Prostate gland (tissue), 2 donors: ENCODE data around the gene BHLHA15. TPM values are rescaled to one million over a fixed set of nuclear protein-coding genes. Genes with fewer than 3 reads are reported as not detected.

ENCODE experiments used
- DNase-seq: peaks from one replicate; pipeline ENCODE4 v3.0.0-alpha.2; 2019; ENCODE audit warnings: low spot score
- H3K27ac ChIP-seq, 2 donors: fragments of 200-600 bp; sonication (generic); 2 replicates each; pipeline ENCODE4 v1.5.1; 2017 to 2019
- H3K27me3 ChIP-seq: fragments of 200-600 bp; sonication (generic); replicated peaks from 2 replicates; pipeline ENCODE4 v1.5.1; 2019; ENCODE audit not compliant: insufficient read depth
- H3K36me3 ChIP-seq, 2 donors: fragments of 200-600 bp; sonication (generic); 1 replicate in 1 of 2; 2 replicates in 1 of 2; pipeline versions ENCODE4 v1.5.1 to v1.8.1; 2017 to 2019
- H3K4me1 ChIP-seq: fragments of 200-600 bp; sonication (generic); replicated peaks from 2 replicates; pipeline ENCODE4 v1.5.1; 2019
- H3K4me3 ChIP-seq, 2 donors: fragments of 200-600 bp; sonication (generic); 2 replicates each; pipeline ENCODE4 v1.5.1; 2017 to 2019
- H3K9me3 ChIP-seq: fragments of 200-600 bp; sonication (generic); 2 replicates; pipeline ENCODE4 v1.5.1; 2017
- POLR2A ChIP-seq: fragments of 450-650 bp; IDR thresholded peaks from one replicate; pipeline ENCODE4 v1.6.1; 2016; ENCODE audit warnings: antibody characterized with exemption, mild to moderate bottlenecking
- POLR2AphosphoS5 ChIP-seq: sonication (generic); formaldehyde crosslinking; IDR thresholded peaks from one replicate; pipeline ENCODE4 v1.6.1; 2017; ENCODE audit warnings: antibody characterized with exemption
- whole genome bisulfite sequencing: methylation state at CpG from one replicate; pipeline ENCODE4 v1.1.5; 2018; 5-methylcytosine and 5-hydroxymethylcytosine counted together
- intact Hi-C: fragments of 100-400 bp; cut with DNase I; formaldehyde crosslinking; loops from one replicate; pipeline ENCODE4 v1.14.2; 2022
- total RNA-seq, 2 donors: library from RNA; depleted of rRNA; stranded (reverse); fragments of >200 nt; gene quantifications; one replicate each; pipeline ENCODE4 v1.1.0, GENCODE V29; 2016
- TF ChIP-seq, protein P1 (sequence below), 4 experiments: fragments of 200-600 bp in 2 of 4; fragments of 450-650 bp in 2 of 4; sonication (generic) in 2 of 4; IDR thresholded peaks; 1 replicate in 3 of 4; 2 replicates in 1 of 4; pipeline ENCODE4 v1.5.1; 2016 to 2019; ENCODE audit warnings: antibody characterized with exemption in 4 of 4, mild to moderate bottlenecking in 2 of 4, moderate library complexity in 2 of 4

BHLHA15 gene
- total RNA-seq, 2 donors from 2014 or later = 24.6 to 90.9 TPM

DNA sequence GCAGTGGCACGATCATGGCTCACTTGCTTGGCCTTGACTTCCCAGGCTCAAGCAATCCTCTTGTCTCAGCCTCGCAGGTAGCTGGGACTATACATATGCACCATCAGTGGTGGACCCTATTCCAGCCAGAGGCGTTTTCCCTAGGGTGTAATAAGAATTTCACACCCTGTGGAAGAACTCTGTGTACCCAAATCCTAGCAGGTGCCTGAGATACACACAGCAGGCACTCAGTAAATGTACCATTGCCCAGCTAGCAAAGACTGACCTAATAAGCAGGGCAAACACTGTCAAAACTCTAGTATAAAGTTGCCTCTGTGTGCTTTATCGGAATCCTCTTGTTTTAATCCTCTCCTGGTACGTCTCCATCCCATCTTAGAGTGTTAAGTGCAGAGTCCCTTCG, 33.7 kb upstream of the BHLHA15 start:
- 82% methylated on average over 6 of the region's 6 CpGs for WGBS
- H3K4me3 ChIP-seq = peak overlapping the region in 1 of 2 donors; percentile 6
- no peak for TF ChIP-seq POLR2AphosphoS5
- TF ChIP-seq POLR2A = no peak
- TF ChIP-seq, protein P1, sequence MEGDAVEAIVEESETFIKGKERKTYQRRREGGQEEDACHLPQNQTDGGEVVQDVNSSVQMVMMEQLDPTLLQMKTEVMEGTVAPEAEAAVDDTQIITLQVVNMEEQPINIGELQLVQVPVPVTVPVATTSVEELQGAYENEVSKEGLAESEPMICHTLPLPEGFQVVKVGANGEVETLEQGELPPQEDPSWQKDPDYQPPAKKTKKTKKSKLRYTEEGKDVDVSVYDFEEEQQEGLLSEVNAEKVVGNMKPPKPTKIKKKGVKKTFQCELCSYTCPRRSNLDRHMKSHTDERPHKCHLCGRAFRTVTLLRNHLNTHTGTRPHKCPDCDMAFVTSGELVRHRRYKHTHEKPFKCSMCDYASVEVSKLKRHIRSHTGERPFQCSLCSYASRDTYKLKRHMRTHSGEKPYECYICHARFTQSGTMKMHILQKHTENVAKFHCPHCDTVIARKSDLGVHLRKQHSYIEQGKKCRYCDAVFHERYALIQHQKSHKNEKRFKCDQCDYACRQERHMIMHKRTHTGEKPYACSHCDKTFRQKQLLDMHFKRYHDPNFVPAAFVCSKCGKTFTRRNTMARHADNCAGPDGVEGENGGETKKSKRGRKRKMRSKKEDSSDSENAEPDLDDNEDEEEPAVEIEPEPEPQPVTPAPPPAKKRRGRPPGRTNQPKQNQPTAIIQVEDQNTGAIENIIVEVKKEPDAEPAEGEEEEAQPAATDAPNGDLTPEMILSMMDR (IDR thresholded peaks at IDR 0.05) = no peak
- H3K27me3 ChIP-seq = no peaks in the 10 kb centered on the region
- H3K9me3 ChIP-seq = no peaks in the 10 kb centered on the region
- DNase-seq = no peak
- H3K27ac ChIP-seq = peak overlapping the region; percentile 81 to 86
- no peaks in the 10 kb centered on the region for H3K36me3 ChIP-seq
- intact Hi-C loops = no loop called here
- H3K4me1 ChIP-seq = peaks cover 22% of the 10 kb centered on the region

DNA sequence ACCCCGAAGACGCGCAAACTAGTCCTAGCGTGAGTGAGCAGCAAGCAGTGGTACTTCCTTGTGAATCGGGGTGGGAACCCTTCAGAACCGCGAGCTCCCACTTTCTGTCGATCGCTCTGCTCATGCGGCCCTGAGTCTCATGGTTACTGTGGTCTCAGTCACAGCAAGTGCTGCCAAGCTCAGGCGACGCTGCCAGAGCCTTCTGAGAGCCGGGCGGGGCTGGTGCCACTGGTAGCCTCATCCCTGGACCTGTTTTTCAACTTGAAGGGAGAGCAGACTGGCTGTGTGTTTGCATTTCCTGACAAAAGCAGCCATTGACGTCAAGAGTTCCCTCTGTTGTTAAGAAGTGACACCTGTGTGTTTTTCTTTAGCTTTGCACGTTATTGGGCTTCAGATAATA, 32.9 kb upstream of the BHLHA15 start:
- peaks cover 22% of the 10 kb centered on the region for H3K4me1 ChIP-seq
- DNase-seq = peak; percentile 97
- TF ChIP-seq POLR2A (peak; percentile 25), POLR2AphosphoS5 (peak; percentile 95)
- TF ChIP-seq, protein P1 (IDR thresholded peaks at IDR 0.05) = no peak
- peak overlapping the region; percentile 81 to 86 for H3K27ac ChIP-seq
- intact Hi-C loops = no loop called here
- 52% methylated on average over 16 of the region's 16 CpGs for WGBS
- no peaks in the 10 kb centered on the region for H3K9me3 ChIP-seq
- H3K27me3 ChIP-seq = no peaks in the 10 kb centered on the region
- no peaks in the 10 kb centered on the region for H3K36me3 ChIP-seq
- H3K4me3 ChIP-seq = peak overlapping the region in 1 of 2 donors; percentile 6

GRCh38 chr7:98178762-98179490, 32.3 kb upstream of the BHLHA15 start:
- WGBS = 75% methylated on average over 10 of the region's 10 CpGs
- Histone ChIP-seq H3K9me3 (no peaks in the 10 kb centered on the region), H3K27me3 (no peaks in the 10 kb centered on the region), H3K4me3 (no peak overlapping the region), H3K4me1 (peaks cover 22% of the 10 kb centered on the region), H3K27ac (peak overlapping the region; percentile 81 to 86), H3K36me3 (no peaks in the 10 kb centered on the region)
- DNase-seq = no peak
- no peak for TF ChIP-seq POLR2A
- intact Hi-C loops = no loop called here

DNA sequence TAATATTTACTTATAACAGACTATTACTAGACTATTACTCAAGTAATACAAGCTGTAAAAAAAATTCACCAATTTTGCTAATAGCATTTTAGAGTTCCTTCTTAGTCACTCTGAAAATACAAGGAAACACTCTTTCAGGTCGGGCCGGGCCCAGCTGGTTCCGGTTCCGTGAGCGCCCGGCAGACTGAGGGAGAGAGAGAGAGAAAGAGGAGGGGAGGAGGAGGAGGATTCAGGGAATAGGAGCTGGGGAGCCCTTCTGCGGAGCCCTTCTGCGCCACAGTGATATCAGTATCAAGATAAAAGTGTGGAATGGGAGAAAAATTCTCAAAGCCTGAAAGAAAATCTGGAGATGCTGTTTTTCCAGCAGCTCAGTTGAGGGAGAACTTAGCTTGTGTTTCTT, 30.5 kb upstream of the BHLHA15 start:
- Histone ChIP-seq H3K4me1 (peaks cover 19% of the 10 kb centered on the region), H3K27me3 (no peaks in the 10 kb centered on the region), H3K9me3 (no peaks in the 10 kb centered on the region), H3K36me3 (no peaks in the 10 kb centered on the region), H3K27ac (peak overlapping the region in 1 of 2 donors; percentile 86), H3K4me3 (no peak overlapping the region)
- intact Hi-C loops = no loop called here
- no peak for DNase-seq
- TF ChIP-seq POLR2AphosphoS5 (no peak), POLR2A (no peak)
- TF ChIP-seq, protein P1 (IDR thresholded peaks at IDR 0.05) = no peak
- WGBS = 89% methylated on average over 8 of the region's 8 CpGs

GRCh38 chr7:98185101-98185500, 26.1 kb upstream of the BHLHA15 start:
- Histone ChIP-seq H3K27ac (no peak overlapping the region), H3K4me1 (peaks cover 4% of the 10 kb centered on the region), H3K27me3 (no peaks in the 10 kb centered on the region), H3K9me3 (no peaks in the 10 kb centered on the region), H3K4me3 (no peak overlapping the region), H3K36me3 (no peaks in the 10 kb centered on the region)
- WGBS = 90% methylated on average over 7 of the region's 7 CpGs
- DNase-seq = no peak
- TF ChIP-seq POLR2AphosphoS5 (no peak), POLR2A (no peak)
- TF ChIP-seq, protein P1 (IDR thresholded peaks at IDR 0.05) = no peak
- intact Hi-C loops = no loop called here
